ENCODE measurements around the gene NFIA.

DNA sequence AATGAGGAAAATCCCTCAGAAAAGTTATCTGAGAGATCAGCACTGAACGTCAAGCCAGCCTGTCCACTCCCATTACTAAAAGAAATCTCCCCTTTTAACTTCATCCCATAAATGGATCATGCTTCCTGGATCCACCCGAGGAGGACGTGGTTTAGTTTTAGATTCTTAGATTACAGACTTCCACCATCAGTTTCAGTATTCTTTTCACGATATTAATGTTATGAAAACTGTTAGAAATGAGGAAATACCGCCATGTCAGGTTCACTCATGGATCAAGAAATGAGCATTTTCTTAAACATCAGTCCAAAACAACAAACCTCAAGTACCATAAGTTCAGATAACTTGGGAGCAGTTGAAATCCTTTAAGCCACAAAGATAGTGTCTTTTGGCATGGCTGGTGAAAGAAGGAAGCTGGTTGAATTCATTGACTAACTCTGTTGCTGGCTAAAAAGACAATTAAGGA, 49.8 kb downstream of the NFIA start:
- no peak for TF ChIP-seq POLR2A (IDR thresholded peaks at IDR 0.05)
- TF ChIP-seq, protein P1, sequence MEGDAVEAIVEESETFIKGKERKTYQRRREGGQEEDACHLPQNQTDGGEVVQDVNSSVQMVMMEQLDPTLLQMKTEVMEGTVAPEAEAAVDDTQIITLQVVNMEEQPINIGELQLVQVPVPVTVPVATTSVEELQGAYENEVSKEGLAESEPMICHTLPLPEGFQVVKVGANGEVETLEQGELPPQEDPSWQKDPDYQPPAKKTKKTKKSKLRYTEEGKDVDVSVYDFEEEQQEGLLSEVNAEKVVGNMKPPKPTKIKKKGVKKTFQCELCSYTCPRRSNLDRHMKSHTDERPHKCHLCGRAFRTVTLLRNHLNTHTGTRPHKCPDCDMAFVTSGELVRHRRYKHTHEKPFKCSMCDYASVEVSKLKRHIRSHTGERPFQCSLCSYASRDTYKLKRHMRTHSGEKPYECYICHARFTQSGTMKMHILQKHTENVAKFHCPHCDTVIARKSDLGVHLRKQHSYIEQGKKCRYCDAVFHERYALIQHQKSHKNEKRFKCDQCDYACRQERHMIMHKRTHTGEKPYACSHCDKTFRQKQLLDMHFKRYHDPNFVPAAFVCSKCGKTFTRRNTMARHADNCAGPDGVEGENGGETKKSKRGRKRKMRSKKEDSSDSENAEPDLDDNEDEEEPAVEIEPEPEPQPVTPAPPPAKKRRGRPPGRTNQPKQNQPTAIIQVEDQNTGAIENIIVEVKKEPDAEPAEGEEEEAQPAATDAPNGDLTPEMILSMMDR (IDR thresholded peaks at IDR 0.05): no peak

Measured in esophagus squamous epithelium (tissue), 4 donors.